ENCODE results near the gene TRIM41.

DNA sequence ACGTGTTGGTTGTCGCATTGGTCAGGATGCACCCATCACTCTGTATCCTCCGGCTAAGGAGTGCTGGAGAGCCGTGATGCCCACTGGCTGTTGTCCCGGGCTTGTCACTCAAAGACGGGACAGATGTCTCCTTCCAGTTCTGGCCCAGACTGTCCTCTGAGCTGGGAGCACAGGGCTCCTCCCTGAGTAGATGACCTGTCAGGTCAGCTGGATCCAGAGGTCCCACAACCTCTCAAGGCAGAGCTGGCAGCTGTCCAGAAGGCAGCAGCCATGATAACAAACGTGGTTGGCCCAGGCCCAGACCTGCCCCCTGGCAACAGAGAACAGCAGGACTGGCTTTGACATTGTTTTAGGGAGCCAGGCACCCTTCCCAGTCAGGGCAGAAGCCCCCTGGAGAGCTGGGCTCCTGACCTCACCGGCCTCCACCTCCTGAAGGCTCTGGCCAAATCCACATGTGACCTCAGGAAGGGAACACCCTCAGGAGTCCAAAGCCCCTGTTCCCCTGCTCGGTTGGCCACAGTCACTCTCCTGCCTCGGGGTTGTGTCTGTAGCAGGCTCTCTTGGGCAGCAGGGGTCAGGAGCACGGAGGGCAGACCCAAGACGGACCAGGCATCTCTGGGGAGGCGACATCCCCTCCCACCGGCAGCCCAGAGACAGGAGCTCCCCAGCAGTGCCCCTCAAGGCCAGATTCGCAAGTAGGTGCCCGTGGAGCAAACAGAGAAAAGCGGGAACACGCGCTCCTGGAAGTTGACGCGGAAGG lies 28.4 kb upstream of the TRIM41 start:
- TF ChIP-seq, protein P1, sequence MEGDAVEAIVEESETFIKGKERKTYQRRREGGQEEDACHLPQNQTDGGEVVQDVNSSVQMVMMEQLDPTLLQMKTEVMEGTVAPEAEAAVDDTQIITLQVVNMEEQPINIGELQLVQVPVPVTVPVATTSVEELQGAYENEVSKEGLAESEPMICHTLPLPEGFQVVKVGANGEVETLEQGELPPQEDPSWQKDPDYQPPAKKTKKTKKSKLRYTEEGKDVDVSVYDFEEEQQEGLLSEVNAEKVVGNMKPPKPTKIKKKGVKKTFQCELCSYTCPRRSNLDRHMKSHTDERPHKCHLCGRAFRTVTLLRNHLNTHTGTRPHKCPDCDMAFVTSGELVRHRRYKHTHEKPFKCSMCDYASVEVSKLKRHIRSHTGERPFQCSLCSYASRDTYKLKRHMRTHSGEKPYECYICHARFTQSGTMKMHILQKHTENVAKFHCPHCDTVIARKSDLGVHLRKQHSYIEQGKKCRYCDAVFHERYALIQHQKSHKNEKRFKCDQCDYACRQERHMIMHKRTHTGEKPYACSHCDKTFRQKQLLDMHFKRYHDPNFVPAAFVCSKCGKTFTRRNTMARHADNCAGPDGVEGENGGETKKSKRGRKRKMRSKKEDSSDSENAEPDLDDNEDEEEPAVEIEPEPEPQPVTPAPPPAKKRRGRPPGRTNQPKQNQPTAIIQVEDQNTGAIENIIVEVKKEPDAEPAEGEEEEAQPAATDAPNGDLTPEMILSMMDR (IDR thresholded peaks at IDR 0.05; ENCODE audit: insufficient read depth, low read length, poor library complexity, severe bottlenecking): no peak
- TF ChIP-seq EZH2phosphoT487 (conservative IDR thresholded peaks at IDR 0.05; ENCODE audit: low read length): no peak

Measured in SU-DHL-6 (cell line).